ENCODE data around the gene PLPP7.

DNA sequence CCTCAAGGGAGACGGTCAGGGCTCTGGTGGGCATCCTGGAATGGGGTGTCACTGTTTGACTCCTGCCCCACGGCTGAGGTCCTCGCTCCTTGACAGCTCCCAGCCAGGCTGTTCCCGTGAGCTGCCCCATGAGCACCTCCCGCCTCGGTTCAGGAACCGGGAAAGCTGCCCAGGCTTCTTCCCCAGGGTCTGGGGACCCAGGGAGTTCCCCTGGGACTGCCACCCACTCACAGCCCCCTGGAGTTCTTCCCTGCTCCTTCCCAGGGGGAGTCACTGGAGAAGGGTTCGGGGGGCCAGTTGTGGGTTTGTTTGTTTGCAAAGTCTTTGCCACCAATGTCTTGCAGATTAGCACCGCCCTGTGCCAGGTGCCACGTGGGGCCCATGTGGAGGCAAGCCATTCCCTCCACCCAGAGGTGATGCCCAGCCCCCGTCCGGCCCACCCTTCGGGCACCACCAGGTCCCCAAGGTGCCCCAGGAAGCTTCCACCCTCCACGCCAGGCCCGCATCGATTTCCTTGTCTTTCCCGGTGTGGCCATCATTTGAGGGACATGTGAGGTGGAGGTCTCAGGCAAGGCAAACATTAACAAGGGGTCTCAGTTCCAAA lies 1.3 kb downstream of the PLPP7 start:
- TF ChIP-seq MXI1 (IDR thresholded peaks at IDR 0.05; ENCODE audit: low read depth, low read length) (no peak), NRF1 (IDR thresholded peaks at IDR 0.05; ENCODE audit: low read depth, low read length) (no peak), EP300 (IDR thresholded peaks at IDR 0.05; ENCODE audit: borderline replicate concordance in 1 of 2, low read depth in 1 of 2, low read length in 1 of 2) (no peak), CTCF (IDR thresholded peaks at IDR 0.05) (no peak), TEAD4 (IDR thresholded peaks at IDR 0.05; ENCODE audit: borderline replicate concordance, insufficient read depth) (no peak), RFX5 (IDR thresholded peaks at IDR 0.05; ENCODE audit: low read length) (no peak)
- TF ChIP-seq, protein P1, sequence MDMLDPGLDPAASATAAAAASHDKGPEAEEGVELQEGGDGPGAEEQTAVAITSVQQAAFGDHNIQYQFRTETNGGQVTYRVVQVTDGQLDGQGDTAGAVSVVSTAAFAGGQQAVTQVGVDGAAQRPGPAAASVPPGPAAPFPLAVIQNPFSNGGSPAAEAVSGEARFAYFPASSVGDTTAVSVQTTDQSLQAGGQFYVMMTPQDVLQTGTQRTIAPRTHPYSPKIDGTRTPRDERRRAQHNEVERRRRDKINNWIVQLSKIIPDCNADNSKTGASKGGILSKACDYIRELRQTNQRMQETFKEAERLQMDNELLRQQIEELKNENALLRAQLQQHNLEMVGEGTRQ (IDR thresholded peaks at IDR 0.05; ENCODE audit: borderline replicate concordance, low read depth, low read length), result no peak

All from SK-N-SH (cell line).